ENCODE data around the gene AAMP.
A peak's percentile ranks its signal among the peaks of the same experiment; 100 is the strongest.
"Not testable (repeated sequence)": the region's sequence is repeated elsewhere in the genome, so short reads cannot be mapped to it uniquely, and the experiment has no call there.

The AAMP gene, protein sequence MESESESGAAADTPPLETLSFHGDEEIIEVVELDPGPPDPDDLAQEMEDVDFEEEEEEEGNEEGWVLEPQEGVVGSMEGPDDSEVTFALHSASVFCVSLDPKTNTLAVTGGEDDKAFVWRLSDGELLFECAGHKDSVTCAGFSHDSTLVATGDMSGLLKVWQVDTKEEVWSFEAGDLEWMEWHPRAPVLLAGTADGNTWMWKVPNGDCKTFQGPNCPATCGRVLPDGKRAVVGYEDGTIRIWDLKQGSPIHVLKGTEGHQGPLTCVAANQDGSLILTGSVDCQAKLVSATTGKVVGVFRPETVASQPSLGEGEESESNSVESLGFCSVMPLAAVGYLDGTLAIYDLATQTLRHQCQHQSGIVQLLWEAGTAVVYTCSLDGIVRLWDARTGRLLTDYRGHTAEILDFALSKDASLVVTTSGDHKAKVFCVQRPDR

DNA sequence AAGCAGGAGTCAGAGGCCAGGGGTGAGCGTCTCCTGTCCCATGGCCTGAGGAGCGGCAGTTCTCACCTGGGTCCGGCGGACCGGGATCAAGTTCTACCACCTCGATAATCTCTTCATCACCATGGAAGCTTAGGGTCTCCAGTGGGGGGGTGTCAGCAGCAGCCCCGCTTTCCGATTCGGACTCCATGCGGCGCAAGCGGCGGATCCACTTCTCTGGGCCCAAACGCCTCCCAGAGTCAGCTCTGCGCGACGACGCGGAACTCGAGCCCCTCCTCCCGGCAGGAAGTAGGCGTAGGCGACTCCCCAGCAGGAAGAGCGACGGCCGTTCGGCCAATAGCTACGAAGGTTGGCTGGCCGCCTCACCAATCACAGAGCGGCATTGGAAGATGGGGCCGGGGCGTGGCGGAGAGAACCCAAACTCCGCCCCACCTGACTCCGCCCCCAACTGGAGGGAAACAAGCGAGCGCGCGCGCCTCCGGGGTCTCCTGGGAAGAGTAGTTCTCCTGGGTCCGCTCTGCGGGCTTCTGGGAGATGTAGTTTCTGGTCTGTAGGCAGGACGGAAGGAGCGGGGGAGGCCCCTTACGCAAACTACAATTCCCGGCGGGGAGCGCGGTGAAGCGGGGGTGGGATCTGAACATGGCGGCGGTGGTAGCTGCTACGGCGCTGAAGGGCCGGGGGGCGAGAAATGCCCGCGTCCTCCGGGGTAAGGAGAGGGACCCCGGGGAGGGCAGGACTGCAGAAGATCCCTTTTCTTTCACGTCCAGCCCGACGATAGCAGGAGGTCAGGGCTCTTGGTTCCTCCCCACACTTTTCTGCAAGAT, at the start of gene AAMP, which contains the start of gene PNKD:
Gene AAMP, minus strand, starts transcription at position 238 of the 821 bp plus-strand sequence. Its CDS starts 51 bp downstream, at position 187.
Gene PNKD, plus strand, starts transcription at position 620 of the 821 bp plus-strand sequence. Its CDS starts 17 bp downstream, at position 637.
- DNase-seq (ENCODE audit: low spot score) = peak; percentile 99

DNA sequence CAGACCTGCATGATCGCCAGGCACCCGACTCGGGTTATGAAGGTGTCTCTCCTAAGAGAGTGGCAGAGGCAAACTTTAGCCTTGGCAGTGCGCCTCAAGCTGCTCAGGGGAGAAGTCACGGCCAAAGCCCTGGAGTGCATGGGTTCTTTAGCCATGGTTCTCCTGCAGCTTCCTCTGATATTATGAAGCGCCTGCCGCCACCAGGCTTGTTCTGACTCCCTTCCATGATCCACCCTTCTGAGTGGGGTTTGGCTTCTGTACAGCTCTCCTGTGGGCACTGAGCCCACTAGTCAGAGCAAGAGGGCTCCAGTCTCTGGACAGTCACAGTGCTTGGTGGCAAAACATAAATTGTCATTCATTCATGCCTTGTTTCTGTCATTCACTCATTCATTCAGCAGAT, 48.3 kb upstream of the AAMP start:
- DNase-seq (ENCODE audit: low spot score) = no peak

DNA sequence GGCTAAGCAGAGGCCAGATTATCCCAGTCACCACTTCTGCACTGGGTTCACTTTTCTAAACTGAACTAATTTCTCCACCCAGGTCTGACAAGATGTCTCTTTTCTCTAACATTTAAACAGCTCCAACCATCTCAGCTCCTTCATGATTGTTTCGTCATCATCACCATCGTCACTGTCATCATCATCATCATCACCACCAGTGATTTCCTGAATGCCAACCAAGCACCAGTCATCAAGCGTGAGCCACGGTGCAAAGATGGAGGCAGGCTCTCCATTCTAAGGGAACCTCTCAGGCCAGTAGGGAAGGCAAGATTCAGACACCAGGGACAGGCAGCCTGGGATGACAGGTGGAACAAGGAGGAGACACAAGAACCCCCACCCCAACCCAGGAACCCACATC, 47.9 kb upstream of the AAMP start:
- DNase-seq (ENCODE audit: low spot score) = no peak

DNA sequence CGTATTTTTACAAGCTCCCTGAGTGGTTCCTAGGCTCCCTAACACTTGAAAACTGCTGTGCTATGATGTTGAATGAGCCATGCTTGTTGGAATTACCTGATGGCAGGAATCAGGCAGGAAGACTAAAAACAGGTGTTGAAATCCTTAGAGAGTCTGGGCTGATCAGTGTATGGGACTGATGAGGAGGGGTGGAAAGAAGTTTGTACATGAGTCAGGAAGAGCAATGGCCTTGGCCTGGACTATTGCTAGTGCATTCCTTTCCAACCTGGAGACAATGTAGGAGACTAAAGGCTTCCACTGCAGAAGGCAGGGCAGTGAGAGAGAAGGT, 47.3 kb upstream of the AAMP start:
- DNase-seq (ENCODE audit: low spot score) = no peak

DNA sequence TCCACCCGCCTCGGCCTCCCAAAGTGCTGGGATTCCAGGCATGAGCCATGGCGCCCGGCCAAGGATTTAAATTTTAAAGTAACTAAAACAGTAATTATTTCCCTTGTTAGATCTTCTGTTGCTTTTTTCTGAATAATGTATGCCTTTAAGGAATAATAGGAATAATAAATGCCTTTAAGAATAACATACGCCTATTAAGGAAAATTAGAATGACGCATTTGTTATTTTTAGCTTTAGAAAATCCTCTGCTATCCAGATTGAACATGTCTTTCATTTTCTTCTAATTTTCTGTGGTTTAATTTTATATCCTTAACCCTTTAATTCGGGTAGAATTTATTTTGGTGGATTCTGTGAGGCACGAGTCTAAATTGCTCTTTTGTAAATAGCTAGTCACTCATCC, 45.5 kb upstream of the AAMP start:
- DNase-seq (ENCODE audit: low spot score) = no peak

DNA sequence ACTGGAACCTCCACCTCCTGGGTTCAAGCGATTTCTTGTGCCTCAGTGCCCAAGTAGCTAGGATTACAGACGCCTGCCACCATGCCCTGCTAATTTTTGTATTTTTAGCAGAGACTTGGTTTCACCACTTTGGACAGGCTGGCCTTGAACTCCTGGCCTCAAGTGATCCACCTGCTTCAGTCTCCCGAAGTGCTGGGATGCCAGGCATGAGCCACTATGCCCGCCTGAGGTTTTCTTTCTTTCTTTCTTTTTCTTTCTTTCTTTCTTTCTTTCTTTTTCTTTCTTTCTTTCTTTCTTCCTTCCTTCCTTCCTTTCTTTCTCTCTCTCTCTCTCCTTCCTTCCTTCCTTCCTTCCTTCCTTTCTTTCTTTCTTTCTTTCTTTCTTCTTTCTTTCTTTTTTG, 44.8 kb upstream of the AAMP start:
- not testable (repeated sequence) for DNase-seq (ENCODE audit: low spot score)

DNA sequence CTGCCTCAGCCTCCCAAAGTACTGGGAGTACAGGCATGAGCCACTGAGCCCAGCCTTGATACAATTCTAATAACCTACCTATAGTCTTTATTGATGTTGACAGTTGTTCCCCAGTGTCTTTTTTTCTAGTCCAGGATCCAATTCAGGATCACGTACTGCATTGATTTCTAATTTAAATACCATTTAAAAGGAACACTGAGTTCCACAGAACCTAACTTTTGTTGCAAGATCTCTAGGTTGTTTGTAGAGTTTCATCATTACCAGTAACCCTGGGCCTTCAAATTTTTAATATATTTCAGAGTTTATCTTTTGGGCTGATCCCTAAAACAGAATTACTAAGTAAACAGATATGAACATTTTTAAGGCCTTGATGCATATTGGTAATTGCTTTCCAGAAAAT, 43.4 kb upstream of the AAMP start:
- no peak for DNase-seq (ENCODE audit: low spot score)

DNA sequence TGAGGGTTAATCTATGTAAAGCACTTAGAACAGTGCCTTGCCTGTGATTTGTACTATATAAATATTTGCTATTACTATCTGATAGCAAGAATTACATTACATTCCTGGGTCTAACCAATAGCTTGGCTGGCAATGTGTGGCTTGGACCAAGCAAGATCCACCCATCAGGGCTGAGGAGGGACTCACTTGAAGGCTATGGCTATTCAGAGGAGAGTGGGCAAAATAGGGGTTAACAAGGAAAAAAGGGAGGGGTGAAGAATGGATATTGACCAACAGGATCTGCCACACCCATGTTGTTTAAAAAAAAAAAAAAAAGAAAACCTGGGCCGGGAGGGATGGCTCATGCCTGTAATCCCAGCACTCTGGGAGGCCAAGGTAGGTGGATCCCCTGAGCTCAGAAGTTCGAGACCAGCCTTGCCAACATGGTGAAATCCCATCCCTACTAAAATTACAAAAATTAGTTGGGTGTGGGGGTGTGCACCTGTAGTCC, 42.4 kb upstream of the AAMP start:
- DNase-seq (ENCODE audit: low spot score) = no peak

DNA sequence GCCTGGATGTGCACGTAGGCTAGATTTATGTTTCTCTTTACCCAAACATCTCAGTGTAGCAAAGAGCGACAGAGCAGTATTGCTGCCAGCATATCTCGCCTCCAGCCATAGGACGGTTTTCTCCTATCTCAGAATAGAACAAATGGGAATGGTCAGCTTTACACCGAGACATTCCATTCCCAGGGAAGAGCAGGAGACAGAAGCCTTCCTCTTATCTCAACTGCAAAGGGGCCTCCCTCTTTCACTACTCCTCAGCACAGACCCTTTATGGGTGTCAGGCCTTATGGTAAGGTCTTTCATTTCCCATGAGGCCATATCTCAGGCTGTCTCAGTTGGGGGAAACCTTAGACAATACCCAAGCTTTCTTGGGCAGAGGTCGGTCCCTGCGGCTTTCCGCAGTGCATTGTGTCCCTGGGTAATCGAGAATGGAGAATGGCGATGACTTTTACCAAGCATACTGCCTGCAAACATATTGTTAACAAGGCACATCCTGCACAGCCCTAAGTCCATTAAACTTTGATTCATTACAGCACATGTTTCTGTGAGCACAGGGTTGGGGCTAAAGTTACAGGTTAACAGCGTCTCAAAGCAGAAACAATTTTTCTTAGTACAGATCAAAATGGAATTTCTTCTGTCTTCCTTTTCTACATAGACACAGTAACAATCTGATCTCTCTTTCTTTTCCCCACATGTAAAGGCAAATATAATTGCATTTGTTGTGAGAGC, 41.8 kb upstream of the AAMP start:
- not testable (repeated sequence) for DNase-seq (ENCODE audit: low spot score)

DNA sequence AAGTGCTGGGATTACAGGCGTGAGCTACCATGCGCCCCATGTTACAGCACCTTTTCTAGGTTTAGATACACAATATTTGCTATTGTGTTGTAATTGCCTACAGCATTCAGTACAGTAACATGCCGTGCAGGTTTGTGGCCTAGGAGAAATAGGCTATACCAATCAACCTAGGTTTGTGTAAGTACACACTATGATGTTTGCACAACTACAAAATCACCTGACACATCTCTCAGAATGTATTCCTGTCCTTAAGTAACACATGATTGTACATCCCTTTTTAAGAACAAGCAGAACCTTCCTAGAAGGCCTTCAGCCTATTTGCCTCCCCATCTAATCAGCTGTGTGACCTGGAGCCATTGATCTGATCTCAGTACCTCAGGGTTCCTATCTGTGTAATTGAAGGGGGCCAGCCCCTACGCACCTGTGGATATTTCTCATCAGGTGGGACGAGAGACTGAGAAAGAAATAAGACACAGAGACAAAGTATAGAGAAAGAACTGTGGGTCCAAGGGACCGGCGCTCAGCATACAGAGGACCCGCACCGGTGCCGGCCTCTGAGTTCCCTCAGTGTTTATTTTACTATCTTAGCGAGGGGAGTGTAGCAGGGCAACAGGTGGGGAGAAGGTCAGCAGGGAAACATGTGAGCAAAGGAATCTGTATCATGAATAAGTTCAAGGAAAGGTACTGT, 41.1 kb upstream of the AAMP start:
- DNase-seq (ENCODE audit: low spot score) = no peak

DNA sequence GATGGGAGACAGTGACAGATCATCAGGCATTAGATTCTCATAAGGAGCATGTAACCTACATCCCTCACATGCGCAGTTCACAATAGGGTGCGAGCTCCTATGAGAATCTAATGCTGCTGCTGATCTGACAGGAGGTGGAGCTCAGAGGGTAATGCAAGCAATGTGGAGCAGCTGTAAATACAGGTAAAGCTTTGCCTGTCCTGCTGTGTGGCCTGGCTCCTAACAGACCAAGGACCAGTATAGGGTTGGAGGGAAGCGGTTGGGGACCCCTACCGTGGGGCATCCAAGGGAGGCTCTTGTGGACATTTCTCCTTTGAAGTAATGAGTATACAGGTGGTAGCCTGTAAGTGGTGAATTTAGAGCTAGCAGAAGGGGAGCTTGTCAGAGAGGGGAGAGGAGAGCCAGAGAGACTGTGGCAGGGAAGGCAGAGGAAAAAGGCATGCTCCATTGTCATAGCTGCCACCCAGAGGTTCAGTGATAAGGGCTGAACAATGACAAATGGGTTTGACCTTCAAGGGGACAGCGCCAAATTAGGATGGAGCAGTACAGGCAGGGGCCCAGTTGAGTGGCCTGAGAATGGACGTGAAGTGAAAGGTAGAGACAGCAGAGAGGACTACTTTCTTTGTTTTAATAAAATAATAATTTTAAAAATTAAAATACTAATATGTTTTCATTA, 37.6 kb upstream of the AAMP start:
- DNase-seq (ENCODE audit: low spot score) = no peak

DNA sequence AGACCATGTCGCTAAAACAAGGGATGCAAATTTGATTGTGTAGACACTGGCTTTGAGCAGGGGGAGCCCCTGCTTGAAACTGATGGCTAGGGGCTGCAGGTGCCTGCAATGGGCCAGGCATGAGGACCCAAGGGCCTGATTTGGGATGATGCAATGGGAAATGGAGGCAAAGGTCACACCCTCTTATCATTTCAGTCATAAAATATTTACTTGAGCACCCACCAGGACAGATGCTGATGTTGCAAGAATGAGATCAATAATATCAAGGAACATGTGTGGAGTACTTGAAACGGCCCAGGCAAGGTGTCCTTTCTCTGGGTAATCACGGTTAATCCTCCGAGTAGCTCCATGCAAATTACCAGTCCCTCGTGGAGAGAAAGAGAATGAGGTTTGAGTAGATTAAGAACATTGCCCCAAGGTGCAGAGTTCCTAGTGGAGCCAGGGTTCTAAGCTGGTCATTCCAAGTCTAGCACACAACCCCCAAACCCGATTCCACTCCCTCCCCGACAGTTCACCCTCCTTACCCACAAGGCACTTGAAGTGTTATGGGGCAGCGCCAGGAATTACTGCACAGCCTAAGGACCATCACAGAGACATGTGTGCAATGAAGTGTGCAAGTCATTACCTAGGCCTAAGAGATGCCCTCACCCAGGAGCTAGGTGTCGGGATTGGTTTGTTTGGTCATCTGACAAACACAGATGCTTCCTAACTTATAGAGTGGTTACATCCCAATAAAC, 36.4 kb upstream of the AAMP start:
- no peak for DNase-seq (ENCODE audit: low spot score)

DNA sequence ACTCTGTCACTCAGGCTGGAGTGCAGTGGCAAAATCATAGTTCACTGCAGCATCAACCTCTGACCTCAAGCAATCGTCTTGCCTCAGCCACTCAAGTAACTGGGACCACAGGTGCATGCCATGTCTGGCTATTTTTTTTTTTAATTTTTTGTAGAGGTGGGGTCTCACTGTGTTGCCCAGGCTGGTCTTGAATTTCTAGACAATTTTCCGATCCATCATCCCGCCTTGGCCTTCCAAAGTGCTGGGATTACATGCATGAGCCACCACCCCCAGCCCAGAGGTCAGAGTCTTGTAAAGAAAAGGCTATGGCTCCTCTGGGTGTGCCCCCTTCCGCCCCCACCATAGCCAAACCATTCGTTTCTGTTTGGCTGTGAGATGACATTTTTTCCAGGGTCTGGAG, 35.4 kb upstream of the AAMP start:
- DNase-seq (ENCODE audit: low spot score) = no peak

DNA sequence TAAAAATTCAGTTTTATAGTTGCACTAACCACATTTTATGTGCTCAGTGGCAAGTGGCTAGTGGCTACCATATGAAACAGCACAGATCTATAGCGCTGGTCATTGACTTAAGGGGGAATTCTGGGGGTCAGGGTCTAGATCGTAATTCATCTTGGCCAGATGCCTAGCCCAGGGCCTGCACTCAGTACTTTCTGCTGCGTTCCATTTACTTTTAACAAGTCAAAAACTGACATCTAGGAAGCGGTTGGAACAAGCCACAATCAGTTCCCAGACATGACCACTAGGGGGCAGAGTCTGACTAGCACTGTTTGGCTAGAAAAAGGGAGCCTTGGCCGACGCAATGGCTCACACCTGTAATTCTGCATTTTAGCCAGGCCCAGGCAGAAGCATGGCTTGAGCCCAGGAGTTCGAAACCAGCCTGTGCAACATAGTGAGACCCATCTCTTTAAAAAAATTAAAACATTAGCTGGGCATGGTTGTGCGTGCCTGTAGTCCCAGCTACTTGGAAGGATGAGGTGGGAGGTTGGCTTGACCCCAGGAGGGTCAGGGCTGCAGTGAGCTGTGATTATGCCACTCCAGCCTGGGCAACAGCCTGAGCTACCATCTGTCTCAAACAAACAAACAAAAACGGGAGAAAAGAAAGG, 31.4 kb upstream of the AAMP start:
- DNase-seq (ENCODE audit: low spot score) = peak; percentile 83

DNA sequence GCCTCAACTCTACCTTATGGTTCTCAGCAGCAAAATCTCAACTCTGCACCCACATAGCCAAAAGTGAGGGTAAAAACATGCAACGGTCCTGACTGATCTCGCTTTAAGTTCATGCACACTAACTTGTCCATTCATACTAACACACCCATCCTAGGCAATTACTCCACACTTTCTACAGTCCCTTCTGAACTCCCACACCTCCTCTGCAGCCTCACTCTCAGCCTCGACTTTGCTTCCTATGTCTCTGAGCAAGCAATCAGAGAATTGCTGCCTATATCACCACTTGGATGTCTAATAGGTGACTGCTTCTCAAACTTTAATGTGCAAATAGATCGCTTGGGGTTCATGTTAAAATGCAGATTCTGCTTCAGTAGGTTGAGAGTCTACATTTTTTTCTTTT, 30.2 kb upstream of the AAMP start:
- DNase-seq (ENCODE audit: low spot score) = no peak

DNA sequence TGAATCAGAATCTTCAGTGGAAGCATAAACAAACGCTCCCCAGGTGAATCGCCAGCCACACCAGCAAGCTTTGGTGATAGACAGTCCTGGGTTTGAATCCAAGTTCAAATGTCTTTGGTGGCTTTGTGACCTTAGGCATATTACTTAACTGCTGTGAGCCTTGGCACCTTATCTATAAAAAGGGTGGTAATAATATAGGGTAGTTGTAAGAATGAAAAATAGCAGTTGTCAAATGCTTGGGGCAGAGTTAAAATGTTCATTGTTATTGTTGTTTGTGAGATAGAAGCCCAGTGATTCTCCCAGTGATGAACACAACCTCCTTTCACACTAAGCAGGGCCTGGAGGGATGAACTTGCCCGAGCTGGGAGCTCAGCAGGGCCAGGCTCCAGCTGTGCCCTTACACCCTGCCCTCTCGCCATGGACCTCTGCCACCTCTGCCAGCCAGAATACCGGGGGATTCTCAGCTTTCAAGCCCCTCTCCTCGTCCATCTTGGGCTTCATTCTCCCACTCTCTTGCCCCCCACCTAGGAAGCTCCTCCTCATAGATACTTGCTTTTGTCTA, 28.5 kb upstream of the AAMP start:
- no peak for DNase-seq (ENCODE audit: low spot score)

DNA sequence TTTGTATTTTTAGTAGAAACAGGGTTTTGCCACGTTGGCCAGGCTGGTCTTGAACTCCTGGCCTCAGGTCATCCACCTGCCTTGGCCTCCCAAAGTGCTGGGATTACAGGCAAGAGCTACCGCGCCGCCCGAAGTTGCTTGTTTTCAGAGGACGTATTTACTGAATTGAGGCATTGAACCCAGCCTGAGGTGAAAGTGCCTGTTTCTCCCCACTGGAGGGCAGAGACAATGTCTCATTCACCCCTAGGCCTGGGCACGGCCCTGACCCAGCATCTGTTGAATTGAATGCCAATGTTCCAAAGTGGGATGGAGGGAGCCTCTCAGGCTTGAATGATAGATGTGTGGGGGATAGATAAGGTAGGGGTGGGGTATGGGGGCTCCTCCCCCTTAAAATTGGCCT, 26.9 kb upstream of the AAMP start:
- DNase-seq (ENCODE audit: low spot score) = no peak

DNA sequence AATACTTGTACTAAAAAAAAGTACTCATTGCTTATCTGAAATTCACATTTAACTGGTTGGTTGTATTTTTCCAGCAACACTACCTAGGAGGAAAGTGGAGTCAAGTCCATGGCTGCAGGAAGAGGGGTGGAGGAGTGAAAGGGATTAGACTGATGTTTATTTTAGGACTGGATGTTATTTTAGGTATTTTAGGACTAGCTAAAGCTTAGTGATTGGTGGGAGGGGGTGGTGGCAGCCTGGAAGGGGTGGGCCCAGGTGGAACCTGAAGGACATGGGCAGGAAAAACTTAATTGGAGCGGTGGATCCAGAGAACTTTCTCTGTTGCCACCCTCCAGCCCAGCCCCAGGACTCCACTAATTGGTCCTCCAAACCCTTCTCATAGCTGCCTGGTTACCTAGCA, 26.3 kb upstream of the AAMP start:
- DNase-seq (ENCODE audit: low spot score) = no peak

DNA sequence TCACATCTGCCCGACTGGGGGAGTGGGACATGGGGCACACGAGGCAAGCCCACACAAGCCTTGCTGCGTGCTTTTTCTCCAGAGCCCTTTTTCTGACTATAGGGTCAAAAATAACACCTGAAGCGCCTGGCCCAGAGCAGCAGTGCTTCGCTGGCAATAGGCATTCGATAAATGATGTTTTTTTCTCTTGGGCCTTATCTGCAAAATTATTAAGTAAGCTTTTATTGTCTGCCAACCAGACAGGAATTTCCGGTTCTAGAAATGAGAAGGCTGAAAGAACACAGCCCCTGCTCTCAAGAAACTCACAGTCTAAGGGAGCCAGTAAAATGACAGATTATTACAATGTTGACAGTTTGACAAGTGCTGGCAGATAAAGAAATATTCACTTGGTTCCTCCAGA, 25.1 kb upstream of the AAMP start:
- DNase-seq (ENCODE audit: low spot score) = no peak

Measured in SW480 (cell line).